ENCODE results near the gene P2RY6. TPM values are rescaled to one million over a fixed set of nuclear protein-coding genes. Genes with fewer than 3 reads are reported as not detected.
"Not testable (repeated sequence)": the region's sequence is repeated elsewhere in the genome, so short reads cannot be mapped to it uniquely, and the experiment has no call there.

Gene P2RY6
- total RNA-seq, 2 donors from 2014 or later, result not detected

- Mint-ChIP-seq H3K4me1 (ENCODE audit: low read depth) (no peaks in the 10 kb centered on the region), H3K27me3 (ENCODE audit: low read depth) (peaks cover 7% of the 10 kb centered on the region), H3K9me3 (no peaks in the 10 kb centered on the region), H3K27ac (no peak overlapping the region), H3K36me3 (ENCODE audit: insufficient read depth in 2 of 2) (no peaks in the 10 kb centered on the region), H3K4me3 (no peak overlapping the region)
- ATAC-seq (replicated peaks in 1 of 2), result no peak
- no peak for DNase-seq
Measured at GRCh38 chr11:73270016-73270854, 1.9 kb upstream of the P2RY6 start.

GRCh38 chr11:73270855-73271477 is 1.2 kb upstream of the P2RY6 start:
- no peaks in the 10 kb centered on the region for H3K36me3 Mint-ChIP-seq (ENCODE audit: insufficient read depth in 2 of 2)
- H3K4me3 Mint-ChIP-seq, result no peak overlapping the region
- no peaks in the 10 kb centered on the region for H3K4me1 Mint-ChIP-seq (ENCODE audit: low read depth)
- no peaks in the 10 kb centered on the region for H3K9me3 Mint-ChIP-seq
- peaks cover 4% of the 10 kb centered on the region for H3K27me3 Mint-ChIP-seq (ENCODE audit: low read depth)
- H3K27ac Mint-ChIP-seq, result no peak overlapping the region
- DNase-seq (no peak), ATAC-seq (replicated peaks in 1 of 2) (no peak)

- ATAC-seq (replicated peaks in 1 of 2); H3K27ac Mint-ChIP-seq; H3K27me3 Mint-ChIP-seq (ENCODE audit: low read depth); H3K9me3 Mint-ChIP-seq; H3K4me3 Mint-ChIP-seq; DNase-seq; H3K4me1 Mint-ChIP-seq (ENCODE audit: low read depth); H3K36me3 Mint-ChIP-seq (ENCODE audit: insufficient read depth in 2 of 2): not testable (repeated sequence)
Measured at GRCh38 chr11:73271478-73271865, 666 bp upstream of the P2RY6 start.

- ATAC-seq (replicated peaks in 1 of 2) (no peak), DNase-seq (no peak)
- no peaks in the 10 kb centered on the region for H3K36me3 Mint-ChIP-seq (ENCODE audit: insufficient read depth in 2 of 2)
- H3K27ac Mint-ChIP-seq, result no peak overlapping the region
- H3K4me3 Mint-ChIP-seq, result no peak overlapping the region
- H3K4me1 Mint-ChIP-seq (ENCODE audit: low read depth), result no peaks in the 10 kb centered on the region
- no peaks in the 10 kb centered on the region for H3K9me3 Mint-ChIP-seq
- H3K27me3 Mint-ChIP-seq (ENCODE audit: low read depth), result no peaks in the 10 kb centered on the region
Measured at GRCh38 chr11:73272680-73273038, 521 bp downstream of the P2RY6 start.

- H3K4me3 Mint-ChIP-seq, result no peak overlapping the region
- H3K4me1 Mint-ChIP-seq (ENCODE audit: low read depth), result no peaks in the 10 kb centered on the region
- no peak for ATAC-seq (replicated peaks in 1 of 2)
- DNase-seq, result no peak
- H3K36me3 Mint-ChIP-seq (ENCODE audit: insufficient read depth in 2 of 2), result no peaks in the 10 kb centered on the region
- no peaks in the 10 kb centered on the region for H3K9me3 Mint-ChIP-seq
- no peaks in the 10 kb centered on the region for H3K27me3 Mint-ChIP-seq (ENCODE audit: low read depth)
- no peak overlapping the region for H3K27ac Mint-ChIP-seq
Measured at GRCh38 chr11:73273222-73273895, 1.2 kb downstream of the P2RY6 start.

- not testable (repeated sequence) for H3K27me3 Mint-ChIP-seq (ENCODE audit: low read depth); H3K36me3 Mint-ChIP-seq (ENCODE audit: insufficient read depth in 2 of 2); H3K4me1 Mint-ChIP-seq (ENCODE audit: low read depth); H3K4me3 Mint-ChIP-seq; ATAC-seq (replicated peaks in 1 of 2); H3K9me3 Mint-ChIP-seq; DNase-seq
- H3K27ac Mint-ChIP-seq, result peak overlapping the region; percentile 30
Measured at GRCh38 chr11:73274191-73274590, 2.1 kb downstream of the P2RY6 start.

GRCh38 chr11:73274722-73275380 is 2.7 kb downstream of the P2RY6 start:
- Mint-ChIP-seq H3K9me3 (no peaks in the 10 kb centered on the region), H3K4me3 (no peak overlapping the region), H3K36me3 (ENCODE audit: insufficient read depth in 2 of 2) (no peaks in the 10 kb centered on the region), H3K27ac (no peak overlapping the region), H3K4me1 (ENCODE audit: low read depth) (no peaks in the 10 kb centered on the region), H3K27me3 (ENCODE audit: low read depth) (no peaks in the 10 kb centered on the region)
- DNase-seq, result no peak
- ATAC-seq (replicated peaks in 1 of 2), result no peak

GRCh38 chr11:73275381-73275750 is 3.2 kb downstream of the P2RY6 start:
- ATAC-seq (replicated peaks in 1 of 2) (no peak), DNase-seq (no peak)
- Mint-ChIP-seq H3K27me3 (ENCODE audit: low read depth) (no peaks in the 10 kb centered on the region), H3K4me3 (no peak overlapping the region), H3K36me3 (ENCODE audit: insufficient read depth in 2 of 2) (no peaks in the 10 kb centered on the region), H3K4me1 (ENCODE audit: low read depth) (no peaks in the 10 kb centered on the region), H3K9me3 (no peaks in the 10 kb centered on the region), H3K27ac (no peak overlapping the region)

GRCh38 chr11:73277467-73277866 is 5.3 kb downstream of the P2RY6 start:
- no peaks in the 10 kb centered on the region for H3K36me3 Mint-ChIP-seq (ENCODE audit: insufficient read depth in 2 of 2)

GRCh38 chr11:73280626-73281025 is 8.5 kb downstream of the P2RY6 start:
- no peaks in the 10 kb centered on the region for H3K36me3 Mint-ChIP-seq (ENCODE audit: insufficient read depth in 2 of 2)
- no peak overlapping the region for H3K27ac Mint-ChIP-seq
- H3K4me3 Mint-ChIP-seq, result no peak overlapping the region
- no peak for DNase-seq
- H3K4me1 Mint-ChIP-seq (ENCODE audit: low read depth), result no peaks in the 10 kb centered on the region
- no peaks in the 10 kb centered on the region for H3K27me3 Mint-ChIP-seq (ENCODE audit: low read depth)
- no peak for ATAC-seq (replicated peaks in 1 of 2)
- H3K9me3 Mint-ChIP-seq, result no peaks in the 10 kb centered on the region

More at GRCh38 chr11:73277467-73277866, 5.3 kb downstream of the P2RY6 start:
- Mint-ChIP-seq H3K4me3 (no peak overlapping the region), H3K27me3 (ENCODE audit: low read depth) (no peaks in the 10 kb centered on the region), H3K27ac (no peak overlapping the region), H3K4me1 (ENCODE audit: low read depth) (no peaks in the 10 kb centered on the region), H3K9me3 (no peaks in the 10 kb centered on the region)
- no peak for ATAC-seq (replicated peaks in 1 of 2)
- no peak for DNase-seq

- H3K4me1 Mint-ChIP-seq (ENCODE audit: low read depth), result no peaks in the 10 kb centered on the region
- no peak overlapping the region for H3K27ac Mint-ChIP-seq
- ATAC-seq (replicated peaks in 1 of 2), result no peak
- no peaks in the 10 kb centered on the region for H3K27me3 Mint-ChIP-seq (ENCODE audit: low read depth)
- H3K4me3 Mint-ChIP-seq, result no peak overlapping the region
- H3K9me3 Mint-ChIP-seq, result no peaks in the 10 kb centered on the region
- no peak for DNase-seq
- no peaks in the 10 kb centered on the region for H3K36me3 Mint-ChIP-seq (ENCODE audit: insufficient read depth in 2 of 2)
Measured at GRCh38 chr11:73281201-73281741, 9.1 kb downstream of the P2RY6 start.

GRCh38 chr11:73281796-73282660 is 9.9 kb downstream of the P2RY6 start:
- Mint-ChIP-seq H3K4me1 (ENCODE audit: low read depth) (no peaks in the 10 kb centered on the region), H3K27me3 (ENCODE audit: low read depth) (no peaks in the 10 kb centered on the region), H3K9me3 (no peaks in the 10 kb centered on the region), H3K36me3 (ENCODE audit: insufficient read depth in 2 of 2) (no peaks in the 10 kb centered on the region), H3K4me3 (no peak overlapping the region), H3K27ac (no peak overlapping the region)
- DNase-seq (no peak), ATAC-seq (replicated peaks in 1 of 2) (no peak)
